ENCODE data around the gene MEI1. TPM values are rescaled to one million over a fixed set of nuclear protein-coding genes. Genes with fewer than 3 reads are reported as not detected.

MEI1 gene
- total RNA-seq, 1 experiment from 2014 or later, result 0.61 TPM

- no peaks in the 10 kb centered on the region for H3K36me3 ChIP-seq (ENCODE audit: low read depth)
- H3K4me3 ChIP-seq, result peak within 1 kb of the TSS; percentile 71
- ChIA-PET POLR2A (ENCODE audit: unreplicated experiment) (interaction anchor here (0.5 to 1.3 kb wide), 17 partner anchors 8 to 354 kb away, joined by 3 to 19 read pairs (median 3); partner anchors contain the start of gene SREBF2), CTCF (interaction anchor here (0.5 to 3.3 kb wide), 5 partner anchors 28 to 639 kb away, joined by 3 to 19 read pairs (median 8); no protein-coding TSS in a partner anchor)
- H3K4me1 ChIP-seq (replicated peaks; ENCODE audit: insufficient read depth), result peaks cover 27% of the 10 kb centered on the region
- peak within 1 kb of the TSS; percentile 46 for H3K27ac ChIP-seq
- DNase-seq, result peak; percentile 78 to 96
- no peak for TF ChIP-seq CTCF (conservative IDR thresholded peaks at IDR 0.05)
- no peak for TF ChIP-seq EZH2 (IDR thresholded peaks at IDR 0.05; ENCODE audit: low read depth)
- intact Hi-C loops (cut with micrococcal nuclease; ENCODE audit: unreplicated experiment), result loop anchor here (1.0 to 2.0 kb wide), 4 partner anchors 32 to 134 kb away; no protein-coding TSS in a partner anchor
- H3K79me2 ChIP-seq (ENCODE audit: low read depth), result peaks cover 43% of the 10 kb centered on the region
- peak within 1 kb of the TSS; percentile 89 for H3K4me2 ChIP-seq
- BruUV-seq (replicated peaks), result TSS peak; percentile 65
- H2AFZ ChIP-seq, result peak within 1 kb of the TSS; percentile 96
- no peaks in the 10 kb centered on the region for H3K9me2 ChIP-seq (ENCODE audit: insufficient read depth)
- no peaks in the 10 kb centered on the region for H3K27me3 ChIP-seq (ENCODE audit: insufficient read depth, low read depth)
- peaks cover 9% of the 10 kb centered on the region; the same call in 1 of the 2 replicates for H3F3A ChIP-seq (ENCODE audit: insufficient read depth, low read depth)
- H3K9me3 ChIP-seq (ENCODE audit: insufficient read depth, low read depth), result no peaks in the 10 kb centered on the region
- H4K20me1 ChIP-seq (ENCODE audit: insufficient read depth), result no peaks in the 10 kb centered on the region
These were observed 101.2 kb downstream of the MEI1 start, which contains the start of gene CCDC134 for GRCh38 chr22:41800348-41801146. Gene CCDC134 (plus strand): TSS chr22:41800679. CDS start chr22:41808891, 8,212 bp downstream.

GRCh38 chr22:41801147-41801819 lies 102.0 kb downstream of the MEI1 start:
- Histone ChIP-seq H3K4me1 (replicated peaks; ENCODE audit: insufficient read depth) (peaks cover 27% of the 10 kb centered on the region), H3K4me3 (peak overlapping the region; percentile 71), H4K20me1 (ENCODE audit: insufficient read depth) (no peaks in the 10 kb centered on the region), H3K9me2 (ENCODE audit: insufficient read depth) (no peaks in the 10 kb centered on the region), H3K9me3 (ENCODE audit: insufficient read depth, low read depth) (no peaks in the 10 kb centered on the region), H2AFZ (peak overlapping the region; percentile 96), H3K79me2 (ENCODE audit: low read depth) (peaks cover 50% of the 10 kb centered on the region), H3K4me2 (peak overlapping the region; percentile 89), H3K27ac (peak overlapping the region; percentile 46), H3K36me3 (ENCODE audit: low read depth) (no peaks in the 10 kb centered on the region), H3K27me3 (ENCODE audit: insufficient read depth, low read depth) (no peaks in the 10 kb centered on the region), H3F3A (ENCODE audit: insufficient read depth, low read depth) (peaks cover 9% of the 10 kb centered on the region; the same call in 1 of the 2 replicates)
- intact Hi-C loops (cut with micrococcal nuclease; ENCODE audit: unreplicated experiment), result loop anchor here (1.0 to 2.0 kb wide), 3 partner anchors 54 to 134 kb away; no protein-coding TSS in a partner anchor
- ChIA-PET POLR2A (ENCODE audit: unreplicated experiment) (interaction anchor here (0.5 to 1.0 kb wide), 10 partner anchors 23 to 160 kb away, joined by 3 to 19 read pairs (median 3); partner anchors contain the start of gene SREBF2), CTCF (interaction anchor here (0.7 to 3.3 kb wide), 4 partner anchors 29 to 134 kb away, joined by 3 to 19 read pairs (median 12); no protein-coding TSS in a partner anchor)
- DNase-seq, result no peak
- BruUV-seq (replicated peaks), result no TSS peak
- TF ChIP-seq CTCF (conservative IDR thresholded peaks at IDR 0.05) (no peak), EZH2 (IDR thresholded peaks at IDR 0.05; ENCODE audit: low read depth) (no peak)

DNA sequence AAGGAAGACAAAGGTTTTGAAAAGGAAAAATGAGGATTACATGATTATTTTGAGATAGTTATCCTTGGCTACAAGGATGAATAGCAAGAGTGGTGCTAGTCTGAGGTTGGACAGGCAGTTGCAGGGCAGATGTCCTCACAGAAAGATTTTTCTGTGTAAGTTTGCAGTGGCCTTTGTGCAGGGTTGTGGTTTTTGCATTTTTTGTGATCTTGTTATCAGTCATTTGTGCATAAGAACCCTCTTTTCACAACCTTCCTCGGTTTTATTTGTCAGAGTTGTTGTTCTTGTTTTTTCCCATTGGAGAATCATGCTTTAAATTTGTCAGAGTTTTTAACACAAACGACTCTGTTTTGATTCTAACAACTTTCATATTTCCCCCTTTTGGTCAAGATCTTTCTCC lies 102.6 kb downstream of the MEI1 start:
- Histone ChIP-seq H3K9me2 (ENCODE audit: insufficient read depth) (no peaks in the 10 kb centered on the region), H3K4me2 (peak overlapping the region; percentile 89), H3K36me3 (ENCODE audit: low read depth) (0 out of 2 replicates have a peak, but pooled peaks cover 4% of the 10 kb centered on the region), H3K4me3 (peak overlapping the region; percentile 71), H3K9me3 (ENCODE audit: insufficient read depth, low read depth) (no peaks in the 10 kb centered on the region), H4K20me1 (ENCODE audit: insufficient read depth) (no peaks in the 10 kb centered on the region), H3F3A (ENCODE audit: insufficient read depth, low read depth) (peaks cover 9% of the 10 kb centered on the region; the same call in 1 of the 2 replicates), H3K4me1 (replicated peaks; ENCODE audit: insufficient read depth) (peaks cover 27% of the 10 kb centered on the region), H3K27me3 (ENCODE audit: insufficient read depth, low read depth) (no peaks in the 10 kb centered on the region), H2AFZ (no peak overlapping the region), H3K79me2 (ENCODE audit: low read depth) (peaks cover 56% of the 10 kb centered on the region), H3K27ac (0 out of 2 replicates have a peak overlapping the region, but pooled peaks have one; percentile 46)
- CTCF ChIA-PET, result no interaction called here
- intact Hi-C loops (cut with micrococcal nuclease; ENCODE audit: unreplicated experiment), result loop anchor here (1.0 to 2.0 kb wide), 3 partner anchors 55 to 135 kb away; no protein-coding TSS in a partner anchor
- BruUV-seq (replicated peaks), result no TSS peak
- POLR2A ChIA-PET (ENCODE audit: unreplicated experiment), result interaction anchor here (0.7 kb wide), 1 partner anchor 34 kb away, joined by 3 read pairs; no protein-coding TSS in a partner anchor
- DNase-seq, result no peak
- TF ChIP-seq CTCF (conservative IDR thresholded peaks at IDR 0.05) (no peak), EZH2 (IDR thresholded peaks at IDR 0.05; ENCODE audit: low read depth) (no peak)
